GM12864 (cell line): ENCODE data around the gene ZNF24.

Experiments used
- DNase-seq: peaks from one replicate; pipeline ENCODE4 v3.0.0-alpha.2; 2011; ENCODE audit warnings: low read depth
- H3K4me3 ChIP-seq: 2 replicates; pipeline ENCODE4 v1.5.1; 2011; ENCODE audit warnings: mild to moderate bottlenecking, low read depth, low read length, control low read depth
- TF ChIP-seq, protein P1 (sequence below): IDR thresholded peaks from 2 replicates; pipeline ENCODE4 v1.5.1; 2011; ENCODE audit warnings: low read depth, mild to moderate bottlenecking, moderate library complexity, low read length, control low read depth, inconsistent platforms; ENCODE audit errors: missing control alignments

The ZNF24 gene

DNA sequence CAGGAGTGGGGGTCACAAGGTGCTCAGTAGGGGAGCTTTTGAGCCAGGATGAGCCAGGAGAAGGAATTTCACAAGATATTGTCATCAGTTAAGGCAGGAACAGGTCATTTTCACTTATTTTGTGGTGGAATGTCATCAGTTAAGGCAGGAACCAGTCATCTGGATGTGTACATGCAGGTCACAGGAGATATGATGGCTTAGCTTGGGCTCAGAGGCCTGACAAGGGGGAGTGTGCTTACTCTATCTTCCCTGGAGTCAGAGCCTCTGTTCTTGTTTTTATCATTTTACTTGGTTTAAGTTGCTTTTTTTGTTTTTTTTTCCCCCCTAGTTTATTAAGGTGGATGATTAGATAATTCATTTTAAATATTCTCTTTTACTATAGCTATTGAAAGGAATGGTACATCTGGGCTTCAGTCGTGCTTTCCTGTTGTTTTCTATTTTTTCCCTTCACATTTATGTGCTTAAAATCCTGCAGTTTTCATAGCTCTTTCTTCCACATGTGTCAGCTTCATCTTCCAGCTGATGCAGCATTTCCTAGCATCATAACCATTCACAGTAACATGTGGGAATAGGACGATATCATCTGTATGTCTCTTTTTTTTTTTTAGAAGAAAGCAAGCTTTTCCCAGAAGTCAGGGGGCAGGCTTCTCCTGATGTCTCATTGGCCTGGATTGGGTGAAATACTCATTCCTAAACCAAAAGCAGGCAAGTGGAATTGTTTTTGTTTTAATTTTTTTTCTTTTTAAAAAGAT is 17.5 kb upstream of the ZNF24 start:
- TF ChIP-seq, protein P1, sequence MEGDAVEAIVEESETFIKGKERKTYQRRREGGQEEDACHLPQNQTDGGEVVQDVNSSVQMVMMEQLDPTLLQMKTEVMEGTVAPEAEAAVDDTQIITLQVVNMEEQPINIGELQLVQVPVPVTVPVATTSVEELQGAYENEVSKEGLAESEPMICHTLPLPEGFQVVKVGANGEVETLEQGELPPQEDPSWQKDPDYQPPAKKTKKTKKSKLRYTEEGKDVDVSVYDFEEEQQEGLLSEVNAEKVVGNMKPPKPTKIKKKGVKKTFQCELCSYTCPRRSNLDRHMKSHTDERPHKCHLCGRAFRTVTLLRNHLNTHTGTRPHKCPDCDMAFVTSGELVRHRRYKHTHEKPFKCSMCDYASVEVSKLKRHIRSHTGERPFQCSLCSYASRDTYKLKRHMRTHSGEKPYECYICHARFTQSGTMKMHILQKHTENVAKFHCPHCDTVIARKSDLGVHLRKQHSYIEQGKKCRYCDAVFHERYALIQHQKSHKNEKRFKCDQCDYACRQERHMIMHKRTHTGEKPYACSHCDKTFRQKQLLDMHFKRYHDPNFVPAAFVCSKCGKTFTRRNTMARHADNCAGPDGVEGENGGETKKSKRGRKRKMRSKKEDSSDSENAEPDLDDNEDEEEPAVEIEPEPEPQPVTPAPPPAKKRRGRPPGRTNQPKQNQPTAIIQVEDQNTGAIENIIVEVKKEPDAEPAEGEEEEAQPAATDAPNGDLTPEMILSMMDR = no peak
- no peak overlapping the region for H3K4me3 ChIP-seq
- no peak for DNase-seq

DNA sequence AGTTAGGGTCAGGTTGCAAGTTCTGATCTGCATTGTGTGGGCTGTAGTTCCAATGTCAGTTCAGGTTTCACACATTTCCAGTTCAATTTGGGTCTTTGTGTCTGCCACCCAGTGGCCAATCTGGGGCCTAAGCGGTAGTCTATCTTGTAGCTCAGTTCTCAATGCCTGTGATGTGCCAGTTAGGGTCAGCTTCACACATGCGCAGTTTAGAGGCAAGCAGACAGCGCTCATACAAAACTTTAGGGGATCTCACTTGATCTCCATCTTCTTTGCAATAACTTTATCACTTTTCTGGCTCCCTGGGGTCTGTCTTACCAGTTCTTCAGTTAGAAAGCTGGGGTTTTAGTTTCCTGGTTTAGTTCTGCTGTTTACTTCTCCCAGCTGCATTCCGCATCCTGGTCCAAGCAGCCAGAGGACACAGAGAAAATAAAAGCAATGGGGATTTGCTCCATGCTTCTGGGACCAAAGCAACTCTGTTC is 11.0 kb upstream of the ZNF24 start:
- peak; percentile 61 for DNase-seq
- TF ChIP-seq, protein P1 = peak; percentile 69
- no peak overlapping the region for H3K4me3 ChIP-seq

DNA sequence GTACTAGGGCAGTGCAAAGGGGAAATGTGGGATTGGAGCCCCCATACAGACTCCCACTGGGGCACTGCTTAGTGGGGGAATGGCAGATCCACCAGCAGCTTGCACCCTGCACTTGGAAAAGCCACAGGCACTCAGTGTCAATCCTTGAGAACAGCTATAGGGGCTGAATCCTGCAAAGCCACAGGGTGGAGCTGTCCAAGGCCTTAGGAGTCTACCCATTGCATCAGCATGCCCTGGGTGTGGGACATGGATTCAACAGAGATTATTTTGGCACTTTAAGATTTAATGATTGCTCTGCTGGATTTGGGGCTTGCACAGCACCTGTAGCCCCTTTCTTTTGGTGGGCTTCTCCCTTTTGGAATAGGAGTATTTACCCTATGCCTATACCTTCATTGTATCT is 8.6 kb upstream of the ZNF24 start:
- DNase-seq = no peak
- TF ChIP-seq, protein P1 = no peak
- no peak overlapping the region for H3K4me3 ChIP-seq

DNA sequence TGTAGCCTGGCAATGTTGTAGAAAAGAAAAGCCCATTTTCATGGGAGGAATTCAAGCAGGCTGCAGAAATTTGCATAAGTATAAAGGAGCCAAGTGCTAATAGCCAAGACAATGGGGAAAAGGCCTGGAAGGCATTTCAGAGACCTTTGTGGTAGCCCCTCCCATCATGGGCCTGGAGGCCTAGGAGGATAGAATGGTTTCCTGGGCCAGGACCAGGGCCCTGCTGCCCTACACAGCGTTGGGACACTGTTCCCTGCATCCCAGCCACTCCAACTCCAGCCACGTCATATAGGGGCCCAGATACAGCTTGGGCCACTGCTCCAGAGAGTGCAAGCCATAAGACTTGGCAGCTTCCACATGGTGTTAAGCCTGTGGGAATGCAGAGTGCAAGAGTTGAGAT is 8.1 kb upstream of the ZNF24 start:
- TF ChIP-seq, protein P1 = no peak
- no peak for DNase-seq
- no peak overlapping the region for H3K4me3 ChIP-seq

DNA sequence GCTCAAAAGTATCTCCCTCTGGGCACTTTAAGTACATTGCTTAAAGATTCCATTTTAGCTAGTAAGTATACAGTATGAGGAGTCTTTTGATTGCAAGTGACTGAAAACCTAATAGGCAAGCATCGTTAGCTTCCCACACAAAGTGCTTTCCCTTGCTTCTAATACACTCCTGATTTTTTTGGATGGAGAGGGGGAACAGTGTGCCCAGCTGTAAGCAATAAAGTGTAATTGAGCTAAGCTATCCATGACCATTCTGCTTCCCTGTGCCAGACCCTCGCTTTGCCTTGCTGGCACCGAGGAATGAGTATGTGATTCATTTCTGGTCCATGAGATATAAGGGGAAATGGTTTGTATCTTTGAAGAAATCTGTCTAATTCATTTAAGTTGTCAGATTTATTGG is 3.8 kb upstream of the ZNF24 start:
- no peak overlapping the region for H3K4me3 ChIP-seq
- DNase-seq = no peak
- TF ChIP-seq, protein P1 = no peak

DNA sequence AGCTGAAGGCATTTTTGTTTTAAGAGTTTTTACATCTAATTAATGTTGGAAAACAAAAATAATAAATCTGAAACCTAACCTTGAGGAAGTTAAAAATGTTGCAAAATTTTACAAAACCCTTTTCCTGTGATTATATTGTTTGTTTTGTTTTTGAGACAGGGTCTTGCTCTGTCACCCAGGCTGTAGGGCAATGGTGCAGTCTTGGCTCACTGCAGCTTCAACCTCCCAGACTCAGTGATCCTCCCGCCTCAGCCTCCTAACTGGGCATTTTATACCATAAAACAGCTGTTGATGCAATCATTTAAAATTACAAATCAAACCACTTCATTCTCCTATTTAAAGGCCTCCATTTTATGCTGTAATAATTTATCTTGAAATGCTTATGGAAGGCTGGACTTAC is 1.7 kb upstream of the ZNF24 start:
- TF ChIP-seq, protein P1 = no peak
- H3K4me3 ChIP-seq = no peak overlapping the region
- DNase-seq = no peak

DNA sequence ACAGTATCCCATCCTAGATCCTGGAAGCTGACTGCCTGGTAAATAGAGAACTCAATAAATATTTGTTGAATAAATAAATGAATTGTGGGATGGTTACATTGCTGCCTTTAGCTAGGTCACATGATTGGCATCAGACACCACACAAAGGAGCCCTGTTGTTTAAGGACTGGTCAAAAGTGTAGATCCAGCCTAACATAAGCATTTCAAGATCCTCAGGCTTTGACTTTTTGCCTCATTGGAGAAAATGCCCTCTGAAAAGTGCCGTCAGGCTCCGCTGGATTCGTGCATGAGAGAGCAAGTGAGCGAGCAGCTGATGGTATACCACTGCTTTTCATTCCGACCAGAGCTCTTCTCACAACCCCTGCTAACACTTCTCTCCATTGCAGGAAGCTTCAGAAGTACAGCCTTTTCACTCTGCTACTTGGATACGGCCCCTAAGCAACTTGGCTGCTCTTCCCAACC is 1.3 kb upstream of the ZNF24 start:
- no peak overlapping the region for H3K4me3 ChIP-seq
- DNase-seq = no peak
- TF ChIP-seq, protein P1 = no peak
